Daoy (cell line): ENCODE results near the gene NTN4. TPM values are rescaled to one million over a fixed set of nuclear protein-coding genes. Genes with fewer than 3 reads are reported as not detected.
"Not testable (repeated sequence)": the region's sequence is repeated elsewhere in the genome, so short reads cannot be mapped to it uniquely, and the experiment has no call there.

Experiments used
- DNase-seq: peaks from one replicate; pipeline ENCODE4 v3.0.0-alpha.2; 2015; ENCODE audit warnings: low read depth
- total RNA-seq: library from RNA; depleted of rRNA; stranded (reverse); fragments of >200 nt; shearing (Covaris generic); gene quantifications from 2 replicates; pipeline ENCODE4 v1.2.3, GENCODE V29; 2014

NTN4 gene
- total RNA-seq, 1 experiment from 2014 or later, result 41.3 TPM

DNA sequence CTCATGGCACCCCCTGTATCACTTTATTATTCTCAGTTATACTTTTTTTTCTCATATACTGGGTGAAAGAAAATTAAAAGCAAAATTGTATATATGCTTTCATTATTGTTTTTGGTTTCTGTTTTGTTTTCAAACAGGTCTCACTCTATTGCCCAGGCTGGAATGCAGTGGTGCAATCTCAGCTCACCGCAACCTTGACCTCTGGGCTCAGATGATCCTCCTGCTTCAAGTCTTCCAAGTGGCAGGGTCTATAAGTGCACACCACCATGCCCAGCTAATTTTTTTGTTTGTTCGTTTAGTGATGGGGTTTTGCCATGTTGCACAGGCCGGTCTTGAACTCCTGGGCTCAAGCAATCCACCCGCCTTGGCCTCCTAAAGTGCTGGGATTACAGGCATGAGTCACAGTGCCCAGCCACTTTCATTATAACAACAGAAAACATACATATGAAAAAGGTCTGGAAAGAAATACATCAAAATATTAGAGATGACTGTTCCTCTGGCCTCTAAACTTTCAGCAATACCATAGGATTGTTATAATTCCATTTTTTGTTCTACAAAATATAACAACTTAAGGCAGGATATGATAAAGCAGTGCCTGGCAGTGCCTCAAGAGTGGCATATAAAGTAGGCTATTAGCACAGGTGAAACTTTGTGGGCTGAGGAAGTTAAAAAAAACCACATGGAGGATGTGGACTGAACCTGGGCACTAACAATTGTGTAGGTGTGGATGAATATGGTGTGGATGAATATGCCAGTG lies 5.8 kb upstream of the NTN4 start:
- no peak for DNase-seq

GRCh38 chr12:95790917-95791849 lies 619 bp upstream of the NTN4 start:
- DNase-seq, result peak; percentile 51

- peak; percentile 78 for DNase-seq
These were observed 1.2 kb downstream of the NTN4 start for GRCh38 chr12:95789126-95790032.

- DNase-seq, result peak; percentile 38
These were observed 1.9 kb downstream of the NTN4 start for GRCh38 chr12:95788637-95789036.

- DNase-seq, result no peak
These were observed 3.2 kb downstream of the NTN4 start for GRCh38 chr12:95787274-95787818.

- DNase-seq, result no peak
These were observed 5.6 kb downstream of the NTN4 start for GRCh38 chr12:95784915-95785314.

GRCh38 chr12:95784286-95784685 lies 6.3 kb downstream of the NTN4 start:
- peak; percentile 73 for DNase-seq

DNA sequence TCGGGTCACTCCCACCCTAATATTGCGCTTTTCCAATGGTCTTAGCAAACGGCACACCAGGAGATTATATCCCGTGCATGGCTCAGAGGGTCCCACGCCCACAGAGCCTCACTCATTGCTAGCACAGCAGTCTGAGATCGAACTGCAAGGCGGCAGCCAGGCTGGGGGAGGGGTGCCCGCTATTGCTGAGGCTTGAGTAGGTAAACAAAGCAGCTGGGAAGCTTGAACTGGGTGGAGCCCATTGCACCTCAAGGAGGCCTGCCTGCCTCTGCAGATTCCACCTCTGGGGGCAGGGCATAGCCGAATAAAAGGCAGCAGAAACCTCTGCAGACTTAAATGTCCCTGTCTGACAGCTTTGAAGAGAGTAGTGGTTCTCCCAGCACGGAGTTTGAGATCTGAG lies 15.1 kb downstream of the NTN4 start:
- not testable (repeated sequence) for DNase-seq

- peak; percentile 61 for DNase-seq
These were observed 16.1 kb downstream of the NTN4 start for GRCh38 chr12:95774311-95775045.

DNA sequence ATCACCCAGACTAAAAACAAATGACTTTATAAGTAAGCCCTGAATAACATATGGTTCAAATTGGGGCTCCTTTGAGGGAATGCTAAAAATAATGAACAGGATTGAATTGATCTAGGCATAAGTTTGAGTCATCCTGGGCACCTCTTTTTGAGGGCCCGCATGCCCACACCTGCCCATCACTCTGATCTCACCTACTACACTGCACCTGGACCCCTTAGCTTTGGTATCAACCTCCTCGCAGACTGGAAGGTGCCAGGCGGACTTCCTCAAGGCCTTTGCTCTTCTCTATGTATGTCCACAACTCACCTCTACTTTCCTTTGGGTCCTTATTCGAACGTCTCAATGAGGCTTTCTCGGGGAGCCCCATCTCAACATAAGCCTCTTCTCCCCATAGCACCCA lies 17.2 kb downstream of the NTN4 start:
- no peak for DNase-seq

- DNase-seq, result no peak
These were observed 22.9 kb downstream of the NTN4 start for GRCh38 chr12:95767703-95768102.

- DNase-seq, result no peak
These were observed 24.1 kb downstream of the NTN4 start for GRCh38 chr12:95766356-95767019.

DNA sequence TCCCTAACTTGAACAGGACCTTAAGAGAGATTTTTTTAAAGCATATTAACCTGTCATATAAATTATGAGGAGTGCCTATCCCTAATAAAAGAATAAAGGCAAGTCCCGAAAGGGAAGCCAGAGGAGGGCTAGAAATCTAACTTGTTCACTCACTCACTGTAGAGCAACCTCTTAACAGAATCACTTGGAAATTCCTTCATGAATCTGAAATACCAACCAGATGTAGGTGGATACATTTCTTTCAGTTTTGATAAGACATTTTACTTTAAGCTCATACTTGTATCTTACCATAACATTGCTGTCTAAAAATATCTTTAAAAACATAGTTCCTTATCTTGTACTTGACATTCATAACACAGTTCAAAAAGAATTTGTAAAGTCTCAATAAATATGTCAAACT lies 25.7 kb downstream of the NTN4 start:
- DNase-seq, result no peak

- DNase-seq, result peak; percentile 88
These were observed 26.7 kb downstream of the NTN4 start for GRCh38 chr12:95763809-95764253.

- no peak for DNase-seq
These were observed 28.3 kb downstream of the NTN4 start for GRCh38 chr12:95762123-95762785.

DNA sequence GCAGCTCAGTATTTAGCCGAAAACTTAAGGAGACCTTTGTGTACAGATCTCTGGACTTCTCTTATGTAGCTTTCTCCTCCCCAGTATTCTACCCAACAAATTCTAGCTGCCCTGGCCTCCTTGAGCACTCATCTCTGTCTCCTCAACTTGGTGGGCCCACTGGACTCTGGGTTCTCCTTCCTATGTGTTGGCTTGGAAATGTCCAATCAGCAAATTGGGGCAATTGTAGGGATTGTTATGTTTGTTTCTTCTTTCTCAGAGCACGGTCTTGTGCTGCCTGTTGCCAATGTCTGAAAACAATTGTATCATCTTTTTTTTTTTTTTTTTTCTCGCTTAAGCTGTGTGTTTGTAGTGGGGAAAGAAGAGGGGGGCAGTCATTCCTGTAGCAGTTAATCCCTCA lies 30.2 kb downstream of the NTN4 start:
- DNase-seq, result no peak

DNA sequence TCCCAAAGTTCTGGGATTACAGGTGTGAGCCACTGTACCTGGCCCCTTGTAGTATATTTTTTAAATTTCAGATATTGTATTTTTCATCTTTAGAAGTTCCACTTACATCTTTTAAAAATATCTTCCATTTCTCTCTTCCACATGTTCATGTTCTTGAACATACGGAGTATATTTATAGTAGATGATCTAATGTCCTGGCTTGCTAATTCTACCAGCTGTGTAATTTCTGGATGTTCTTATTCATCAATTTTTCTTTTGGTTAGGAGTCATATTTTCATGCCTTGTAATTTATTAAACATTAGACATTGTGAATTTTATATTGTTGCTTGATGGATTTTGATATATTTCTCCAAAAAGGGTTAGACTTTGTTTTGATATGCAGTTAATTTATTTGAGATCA lies 30.8 kb downstream of the NTN4 start:
- DNase-seq, result no peak

DNA sequence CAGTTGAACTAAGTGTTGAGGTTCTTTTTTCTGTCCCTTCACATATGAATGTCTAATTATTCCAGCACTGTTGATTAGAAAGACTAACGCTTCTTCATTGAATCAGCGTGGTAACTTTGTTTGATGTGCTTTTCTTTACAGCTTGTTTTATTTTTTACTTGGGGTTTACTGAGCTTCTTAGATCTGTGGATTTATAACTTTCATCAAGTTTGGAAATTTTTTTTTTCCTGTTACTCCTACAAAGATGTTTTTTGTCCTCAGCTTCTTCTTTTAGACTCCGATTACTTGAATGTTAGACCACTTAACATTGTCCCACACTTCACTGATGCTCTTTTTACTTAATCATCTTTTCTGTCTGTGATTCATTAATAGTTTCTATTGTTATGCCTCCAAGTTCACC lies 31.5 kb downstream of the NTN4 start:
- DNase-seq, result no peak

GRCh38 chr12:95756362-95756761 lies 34.2 kb downstream of the NTN4 start:
- DNase-seq, result no peak
